BLaER1 treated with 17β-estradiol and CSF1 and Interleukin-3, amounts not matched to agents 10 nM and 100 nM (cell line): ENCODE data around the gene RALA.

Source experiments
- H3K27ac ChIP-seq, 11 experiments: shearing (Covaris generic); formaldehyde crosslinking; 2 replicates each; pipeline ENCODE4 v1.8.1; 2022
- H3K27me3 ChIP-seq, 11 experiments: shearing (Covaris generic); formaldehyde crosslinking; 2 replicates each; pipeline ENCODE4 v1.8.1; 2022
- H3K36me3 ChIP-seq, 11 experiments: shearing (Covaris generic); formaldehyde crosslinking; 2 replicates each; pipeline ENCODE4 v1.8.1; 2022
- H3K4me1 ChIP-seq, 10 experiments: shearing (Covaris generic); formaldehyde crosslinking; 2 replicates each; pipeline ENCODE4 v1.8.1; 2022
- H3K4me2 ChIP-seq, 11 experiments: shearing (Covaris generic); formaldehyde crosslinking; 2 replicates each; pipeline ENCODE4 v1.8.1; 2022
- H3K4me3 ChIP-seq, 10 experiments: shearing (Covaris generic); formaldehyde crosslinking; 2 replicates each; pipeline ENCODE4 v1.8.1; 2022
- H3K9ac ChIP-seq, 11 experiments: shearing (Covaris generic); formaldehyde crosslinking; 2 replicates each; pipeline ENCODE4 v1.8.1; 2022
- H3K9me3 ChIP-seq, 11 experiments: shearing (Covaris generic); formaldehyde crosslinking; replicated peaks in 1 of 11; 2 replicates each; pipeline ENCODE4 v1.8.1; 2022
- H4K20me1 ChIP-seq, 11 experiments: shearing (Covaris generic); formaldehyde crosslinking; 2 replicates each; pipeline ENCODE4 v1.8.1; 2022
- Cebpa-rat ChIP-seq, 11 experiments: shearing (Covaris generic); IDR thresholded peaks; 2 replicates each; pipeline ENCODE4 v1.8.1; 2022

Gene RALA

GRCh38 chr7:39617005-39617404, 6.4 kb upstream of the RALA start:
- TF ChIP-seq Cebpa-rat (IDR thresholded peaks at IDR 0.05): no peak
- Histone ChIP-seq H3K4me3 (no peak overlapping the region), H3K36me3 (no peaks in the 10 kb centered on the region), H3K4me2 (no peak overlapping the region), H3K9ac (no peak overlapping the region), H3K27ac (no peak overlapping the region), H3K4me1 (peaks cover 5 to 25% (median 11%) of the 10 kb centered on the region in 10 experiments), H3K27me3 (no peaks in the 10 kb centered on the region), H3K9me3 (no peaks in the 10 kb centered on the region), H4K20me1 (no peaks in the 10 kb centered on the region)

DNA sequence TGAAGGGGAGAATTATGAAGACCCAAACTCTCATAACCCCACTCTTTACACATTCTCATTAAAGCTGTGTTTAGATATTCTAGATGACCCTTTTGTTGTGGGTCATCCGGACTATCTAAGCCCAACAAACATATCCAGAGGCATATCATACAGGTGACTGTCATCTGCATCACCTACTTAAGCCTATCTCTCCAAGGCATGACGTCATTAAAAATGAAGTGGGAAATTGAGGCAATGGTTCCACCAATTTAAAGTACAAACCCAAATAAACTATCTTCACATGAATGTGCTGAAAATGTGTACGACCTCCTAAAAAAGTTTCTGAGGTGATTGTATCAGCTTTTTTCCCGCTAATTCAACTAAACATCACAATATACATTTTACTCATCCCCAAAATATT, 4.5 kb upstream of the RALA start:
- Histone ChIP-seq H3K4me3 (no peak overlapping the region), H3K36me3 (no peaks in the 10 kb centered on the region), H3K27ac (no peak overlapping the region), H3K9me3 (no peaks in the 10 kb centered on the region), H3K4me1 (peaks cover 15 to 34% (median 21%) of the 10 kb centered on the region in 10 experiments), H3K4me2 (no peak overlapping the region), H3K27me3 (no peaks in the 10 kb centered on the region), H4K20me1 (peaks cover 0 to under 1% (median 0%) of the 10 kb centered on the region in 11 experiments; a peak in 1 of 22 replicates), H3K9ac (no peak overlapping the region)
- TF ChIP-seq Cebpa-rat (IDR thresholded peaks at IDR 0.05): no peak

GRCh38 chr7:39620486-39620885, 2.9 kb upstream of the RALA start:
- H3K9me3 ChIP-seq: no peaks in the 10 kb centered on the region
- peak overlapping the region in 5 of 11 experiments; percentile 2 to 98 (median 96); a peak in 7 of 22 replicates for H3K4me2 ChIP-seq
- no peak overlapping the region for H3K4me3 ChIP-seq
- TF ChIP-seq Cebpa-rat (IDR thresholded peaks at IDR 0.05): no peak
- no peaks in the 10 kb centered on the region for H3K36me3 ChIP-seq
- peak overlapping the region in 3 of 11 experiments; percentile 1 to 98 (median 68); a peak in 2 of 22 replicates for H3K9ac ChIP-seq
- peaks cover 0 to 16% (median 7%) of the 10 kb centered on the region in 11 experiments; a peak in 10 of 22 replicates for H4K20me1 ChIP-seq
- H3K27me3 ChIP-seq: no peaks in the 10 kb centered on the region
- H3K4me1 ChIP-seq: peaks cover 28 to 41% (median 34%) of the 10 kb centered on the region in 10 experiments
- peak overlapping the region in 3 of 11 experiments; percentile 96 to 99 (median 98); a peak in 5 of 22 replicates for H3K27ac ChIP-seq

DNA sequence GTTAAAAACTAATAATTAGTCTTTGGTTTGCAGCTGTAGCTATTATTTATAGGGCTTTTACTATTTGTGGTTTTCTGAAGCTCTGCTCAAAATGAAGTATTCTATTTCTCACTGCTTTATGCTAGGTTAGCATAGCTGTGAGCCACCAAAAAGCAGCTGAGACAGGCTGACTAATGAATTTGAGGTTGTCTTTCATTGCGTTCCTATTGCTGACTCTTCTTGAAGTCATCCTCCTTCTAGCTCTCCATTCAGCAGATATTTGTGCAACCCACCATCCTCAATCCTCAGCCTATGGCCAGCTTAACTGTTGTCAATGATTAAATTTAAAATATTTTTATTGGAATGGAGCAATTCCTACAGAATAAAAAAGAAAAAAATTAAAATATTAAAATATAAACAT, 2.1 kb upstream of the RALA start:
- Histone ChIP-seq H3K27ac (peak overlapping the region in 4 of 11 experiments; percentile 90 to 99 (median 97); a peak in 6 of 22 replicates), H4K20me1 (peaks cover 0 to 23% (median 15%) of the 10 kb centered on the region in 11 experiments; a peak in 12 of 22 replicates), H3K36me3 (peaks cover 0 to 3% (median 0%) of the 10 kb centered on the region in 11 experiments; a peak in 4 of 22 replicates), H3K9ac (peak overlapping the region in 3 of 11 experiments; percentile 68 to 98 (median 95); a peak in 2 of 22 replicates), H3K9me3 (no peaks in the 10 kb centered on the region), H3K4me2 (peak overlapping the region in 8 of 11 experiments; percentile 77 to 99 (median 96); a peak in 13 of 22 replicates), H3K27me3 (no peaks in the 10 kb centered on the region), H3K4me3 (no peak overlapping the region), H3K4me1 (peaks cover 35 to 49% (median 40%) of the 10 kb centered on the region in 10 experiments)
- no peak for TF ChIP-seq Cebpa-rat (IDR thresholded peaks at IDR 0.05)

- TF ChIP-seq Cebpa-rat (IDR thresholded peaks at IDR 0.05): no peak
These were observed 1.5 kb upstream of the RALA start for GRCh38 chr7:39621784-39622411.

GRCh38 chr7:39622609-39623008, 763 bp upstream of the RALA start:
- H3K4me1 ChIP-seq: peaks cover 35 to 62% (median 41%) of the 10 kb centered on the region in 10 experiments
- H4K20me1 ChIP-seq: peaks cover 0 to 34% (median 24%) of the 10 kb centered on the region in 11 experiments; a peak in 12 of 22 replicates
- no peak for TF ChIP-seq Cebpa-rat (IDR thresholded peaks at IDR 0.05)
- H3K4me3 ChIP-seq: peak overlapping the region; percentile 84 to 99 (median 93)
- H3K27me3 ChIP-seq: no peaks in the 10 kb centered on the region
- peak overlapping the region; percentile 85 to 99 (median 93) for H3K9ac ChIP-seq
- no peaks in the 10 kb centered on the region for H3K9me3 ChIP-seq
- H3K36me3 ChIP-seq: peaks cover 0 to 8% (median 0%) of the 10 kb centered on the region in 11 experiments; a peak in 4 of 22 replicates
- peak overlapping the region; percentile 88 to 99 (median 93) for H3K27ac ChIP-seq
- H3K4me2 ChIP-seq: peak overlapping the region; percentile 77 to 99 (median 96)

More at GRCh38 chr7:39621784-39622411, 1.5 kb upstream of the RALA start:
- Histone ChIP-seq H3K4me3 (peak overlapping the region in 5 of 10 experiments; percentile 93 to 99 (median 94); a peak in 8 of 20 replicates), H3K36me3 (peaks cover 0 to 8% (median 0%) of the 10 kb centered on the region in 11 experiments; a peak in 4 of 22 replicates), H3K4me2 (peak overlapping the region; percentile 77 to 99 (median 96)), H3K9me3 (no peaks in the 10 kb centered on the region), H3K27ac (peak overlapping the region in 6 of 11 experiments; percentile 90 to 99 (median 96); a peak in 11 of 22 replicates), H3K4me1 (peaks cover 35 to 55% (median 41%) of the 10 kb centered on the region in 10 experiments), H3K9ac (peak overlapping the region in 4 of 11 experiments; percentile 94 to 99 (median 96); a peak in 7 of 22 replicates), H4K20me1 (peaks cover 0 to 28% (median 20%) of the 10 kb centered on the region in 11 experiments; a peak in 12 of 22 replicates), H3K27me3 (no peaks in the 10 kb centered on the region)

GRCh38 chr7:39623732-39624441, 515 bp downstream of the RALA start:
- H3K4me3 ChIP-seq: peak overlapping the region; percentile 84 to 99 (median 93)
- H3K9me3 ChIP-seq: no peaks in the 10 kb centered on the region
- peaks cover 35 to 74% (median 44%) of the 10 kb centered on the region in 10 experiments for H3K4me1 ChIP-seq
- H3K4me2 ChIP-seq: peak overlapping the region; percentile 77 to 99 (median 95)
- TF ChIP-seq Cebpa-rat (IDR thresholded peaks at IDR 0.05): no peak
- no peaks in the 10 kb centered on the region for H3K27me3 ChIP-seq
- H3K9ac ChIP-seq: peak overlapping the region; percentile 85 to 99 (median 93)
- peak overlapping the region; percentile 88 to 99 (median 93) for H3K27ac ChIP-seq
- peaks cover 0 to 16% (median 4%) of the 10 kb centered on the region in 11 experiments; a peak in 7 of 22 replicates for H3K36me3 ChIP-seq
- H4K20me1 ChIP-seq: peaks cover 0 to 46% (median 24%) of the 10 kb centered on the region in 11 experiments; a peak in 13 of 22 replicates

DNA sequence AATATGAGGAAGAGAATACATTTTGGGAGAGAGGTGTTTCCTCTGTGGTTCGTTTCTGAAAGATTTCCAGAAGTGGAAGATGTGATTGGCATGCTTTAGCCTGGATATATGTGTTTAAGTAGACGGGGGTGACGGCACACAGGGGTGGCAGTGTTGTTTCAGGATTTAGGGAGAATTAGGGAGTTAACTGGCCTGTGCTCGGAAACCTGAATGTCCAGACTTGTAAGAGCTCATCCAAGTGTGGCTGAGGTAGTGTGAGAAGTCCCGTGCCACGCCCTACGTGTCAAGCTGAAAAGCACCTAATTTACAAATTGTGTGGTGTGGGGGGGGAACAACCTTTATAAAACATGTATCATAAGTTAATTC, 1.1 kb downstream of the RALA start:
- Histone ChIP-seq H3K4me2 (peak overlapping the region; percentile 77 to 99 (median 95)), H3K4me3 (peak overlapping the region; percentile 84 to 99 (median 93)), H3K9me3 (0 out of 22 replicates have a peak, but pooled peaks cover 0 to 3% (median 0%) of the 10 kb centered on the region in 11 experiments), H3K4me1 (peaks cover 35 to 74% (median 44%) of the 10 kb centered on the region in 10 experiments), H3K36me3 (peaks cover 0 to 16% (median 5%) of the 10 kb centered on the region in 11 experiments; a peak in 12 of 22 replicates), H3K27ac (peak overlapping the region; percentile 88 to 99 (median 93); a peak in 20 of 22 replicates), H3K9ac (peak overlapping the region; percentile 85 to 99 (median 93)), H4K20me1 (peaks cover 0 to 48% (median 24%) of the 10 kb centered on the region in 11 experiments; a peak in 13 of 22 replicates), H3K27me3 (no peaks in the 10 kb centered on the region)
- TF ChIP-seq Cebpa-rat (IDR thresholded peaks at IDR 0.05): no peak
